GM12878 (cell line): ENCODE data around the gene EIF2S1. TPM values are rescaled to one million over a fixed set of nuclear protein-coding genes. Genes with fewer than 3 reads are reported as not detected.
A peak's percentile ranks its signal among the peaks of the same experiment; 100 is the strongest.

Source experiments
- ATAC-seq: fragments of 200-7000 bp; cut with Tn5 transposase; 3 replicates; pipeline ENCODE4 v1.9.1; 2020; ENCODE audit warnings: mild to moderate bottlenecking, moderate library complexity
- BruUV-seq: library from RNA; stranded (reverse); fragments of 400-500 nt; replicated peaks from 2 replicates; lab custom pipeline; 2021; lab: Mats Ljungman, UMichigan
- CTCF ChIA-PET: fragments of 300-600 bp; sonication (Branson Sonifier 250); formaldehyde crosslinking; extraction: SDS; loops from one replicate; lab custom pipeline; 2021; ENCODE audit warnings: inconsistent platforms; lab: Yijun Ruan, JAX
- POLR2A ChIA-PET: fragments of 350-600 bp; formaldehyde crosslinking; extraction: SDS; loops from one replicate; lab custom pipeline; 2021; ENCODE audit warnings: inconsistent platforms; lab: Charles Lee
- RAD21 ChIA-PET: fragments of 300-600 bp; sonication (Branson Sonifier 250); formaldehyde crosslinking; loops from one replicate; lab custom pipeline; 2023; ENCODE audit warnings: antibody characterized with exemption; ENCODE audit not compliant: unreplicated experiment; lab: Charles Lee
- SMC1A ChIA-PET: fragments of 300-600 bp; sonication (Branson Sonifier 250); formaldehyde crosslinking; loops from one replicate; lab custom pipeline; 2023; ENCODE audit not compliant: unreplicated experiment, uncharacterized antibody; lab: Charles Lee
- DNase-seq: peaks from one replicate; pipeline ENCODE4 v3.0.0-alpha.2; 2011; ENCODE audit warnings: low read depth, low spot score
- FAIRE-seq: peaks from 3 replicates; lab custom pipeline; 2011; peaks lifted over from hg19 to GRCh38; lab: Jason Lieb, UNC
- H2AFZ ChIP-seq: 2 replicates; pipeline ENCODE4 v1.6.0; 2011; ENCODE audit warnings: low read depth, low read length, control low read depth; ENCODE audit not compliant: control insufficient read depth
- H3K27ac ChIP-seq: 2 replicates; pipeline ENCODE4 v1.5.1; 2011; ENCODE audit warnings: control low read depth; ENCODE audit not compliant: control insufficient read depth, insufficient read depth
- H3K27me3 ChIP-seq, 2 experiments: replicated peaks in 1 of 2; 2 replicates each; pipeline versions ENCODE4 v1.6.0 to v1.6.1; 2011; ENCODE audit warnings: low read length in 1 of 2; ENCODE audit not compliant: control insufficient read depth in 2 of 2, insufficient read depth in 2 of 2
- H3K36me3 ChIP-seq, 2 experiments: 2 replicates each; pipeline ENCODE4 v1.5.1; 2011; ENCODE audit warnings: low read length in 1 of 2; ENCODE audit not compliant: control insufficient read depth in 2 of 2, insufficient read depth in 2 of 2
- H3K4me1 ChIP-seq: 2 replicates; pipeline ENCODE4 v1.6.1; 2011; ENCODE audit warnings: mild to moderate bottlenecking, low read length, moderate library complexity, mixed read lengths; ENCODE audit not compliant: control insufficient read depth, insufficient read depth
- H3K4me2 ChIP-seq: 2 replicates; pipeline ENCODE4 v1.6.0; 2011; ENCODE audit warnings: control low read depth; ENCODE audit not compliant: control insufficient read depth, insufficient read depth
- H3K4me3 ChIP-seq: fragments of 200-600 bp; sonication (generic); 2 replicates; pipeline ENCODE4 v1.5.1; 2016
- H3K79me2 ChIP-seq: 2 replicates; pipeline ENCODE4 v1.6.0; 2011; ENCODE audit warnings: low read length; ENCODE audit not compliant: control insufficient read depth, insufficient read depth
- H3K9ac ChIP-seq: 2 replicates; pipeline ENCODE4 v1.8.0; 2011; ENCODE audit warnings: low read length, control low read depth, mixed read lengths; ENCODE audit not compliant: control insufficient read depth, insufficient read depth
- H3K9me3 ChIP-seq: replicated peaks from 3 replicates; pipeline ENCODE4 v1.5.1; 2011; ENCODE audit warnings: mild to moderate bottlenecking, low read length; ENCODE audit not compliant: control insufficient read depth, insufficient read depth
- H4K20me1 ChIP-seq: 2 replicates; pipeline ENCODE4 v1.6.0; 2011; ENCODE audit not compliant: control insufficient read depth, insufficient read depth
- ASH2L ChIP-seq: fragments of 300-600, 200-600 bp; sonication (generic); IDR thresholded peaks from 2 replicates; pipeline ENCODE4 v1.6.1; 2017; ENCODE audit warnings: low read depth, mild to moderate bottlenecking, borderline replicate concordance
- BCL11A ChIP-seq: IDR thresholded peaks from 2 replicates; pipeline ENCODE4 v1.6.1; 2011; ENCODE audit warnings: low read depth, low read length
- BRCA1 ChIP-seq: IDR thresholded peaks from 2 replicates; pipeline ENCODE4 v1.6.1; 2011; ENCODE audit warnings: low read depth, low read length, improper control_type of control experiment
- DPF2 ChIP-seq: fragments of 450-650 bp; IDR thresholded peaks from 2 replicates; pipeline ENCODE4 v1.6.1; 2017; ENCODE audit warnings: mild to moderate bottlenecking
- EED ChIP-seq: sonication (generic); IDR thresholded peaks from 2 replicates; pipeline ENCODE4 v1.6.1; 2016; ENCODE audit warnings: antibody characterized with exemption, low read depth
- EGR1 ChIP-seq, 2 experiments: IDR thresholded peaks; 1 replicate in 1 of 2; 2 replicates in 1 of 2; pipeline ENCODE4 v1.6.1; 2011 to 2012; ENCODE audit warnings: low read depth in 2 of 2, low read length in 2 of 2, borderline replicate concordance in 1 of 2, mild to moderate bottlenecking in 1 of 2, moderate library complexity in 1 of 2
- EP300 ChIP-seq, 2 experiments: fragments of 150-350 bp in 1 of 2; IDR thresholded peaks; 2 replicates each; pipeline ENCODE4 v1.6.1; 2011 to 2012; ENCODE audit warnings: low read depth in 2 of 2, low read length in 2 of 2, borderline replicate concordance in 1 of 2, improper control_type of control experiment in 1 of 2, inconsistent platforms in 1 of 2; ENCODE audit not compliant: control insufficient read depth in 1 of 2
- FOXM1 ChIP-seq: IDR thresholded peaks from 2 replicates; pipeline ENCODE4 v1.6.1; 2012; ENCODE audit warnings: low read depth, mild to moderate bottlenecking, inconsistent platforms, low read length, moderate library complexity
- GABPA ChIP-seq: IDR thresholded peaks from 2 replicates; pipeline ENCODE4 v1.6.1; 2014; ENCODE audit warnings: antibody characterized with exemption, low read depth, mild to moderate bottlenecking, inconsistent platforms
- MAX ChIP-seq: IDR thresholded peaks from 2 replicates; pipeline ENCODE4 v1.6.1; 2012; ENCODE audit warnings: low read depth, low read length, improper control_type of control experiment
- MEF2A ChIP-seq: IDR thresholded peaks from 2 replicates; pipeline ENCODE4 v1.6.1; 2011; ENCODE audit warnings: low read depth, mild to moderate bottlenecking, low read length, moderate library complexity; ENCODE audit not compliant: insufficient read depth
- MTA3 ChIP-seq: IDR thresholded peaks from 2 replicates; pipeline ENCODE4 v1.6.1; 2012; ENCODE audit warnings: low read length, inconsistent platforms, borderline replicate concordance
- NKRF ChIP-seq: fragments of 450-650 bp; conservative IDR thresholded peaks from 2 replicates; pipeline ENCODE4 v1.6.1; 2017; ENCODE audit warnings: mild to moderate bottlenecking, moderate library complexity
- RBBP5 ChIP-seq: fragments of 200-600 bp; sonication (generic); conservative IDR thresholded peaks from 2 replicates; pipeline ENCODE4 v1.6.1; 2016
- SMARCA5 ChIP-seq: fragments of 450-650 bp; IDR thresholded peaks from 2 replicates; pipeline ENCODE4 v1.6.1; 2017; ENCODE audit warnings: mild to moderate bottlenecking
- SP1 ChIP-seq: IDR thresholded peaks from one replicate; pipeline ENCODE4 v1.6.1; 2011; ENCODE audit warnings: low read depth, low read length
- ZBTB40 ChIP-seq: fragments of 450-650 bp; IDR thresholded peaks from 2 replicates; pipeline ENCODE4 v1.6.1; 2016; ENCODE audit warnings: mild to moderate bottlenecking, moderate library complexity, borderline replicate concordance
- WGBS: methylation state at CpG from one replicate; pipeline ENCODE4 v1.1.6; 2016; ENCODE audit warnings: low lambda C conversion rate; ENCODE audit not compliant: insufficient replicate concordance, insufficient coverage; ENCODE audit errors: missing lambda C conversion rate; 5-methylcytosine and 5-hydroxymethylcytosine counted together
- in situ Hi-C: fragments of 300-500 bp; cut with MboI; formaldehyde crosslinking; loops from 9 replicates; pipeline ENCODE4 v1.14.3; 2018; ENCODE audit warnings: mixed read lengths
- intact Hi-C: fragments of 100-400 bp; cut with micrococcal nuclease; formaldehyde crosslinking; loops from one replicate; pipeline ENCODE4 v1.14.2; 2022; ENCODE audit not compliant: unreplicated experiment
- polyA plus RNA-seq, 11 experiments: library from polyadenylated mRNA; depleted of rRNA in 4 of 11; unstranded in 6 of 11; stranded (reverse) in 5 of 11; fragments of >200 nt; fragmentation: Nextera tagmentation in 4 of 11; fragmentation: Illumina TruSeq in 1 of 11; extraction: Ambion mirVana in 4 of 11; extraction: Trizol in 1 of 11; gene quantifications; 1 replicate in 1 of 11; 2 replicates in 10 of 11; pipeline versions ENCODE4 v1.2.1 to v1.2.3, GENCODE V29; 2011 to 2016; ENCODE audit warnings: inconsistent platforms in 2 of 11, missing spikeins in 2 of 11, low read depth in 1 of 11
- total RNA-seq, 4 experiments: library from RNA; depleted of rRNA in 3 of 4; stranded (reverse); fragments of >200 nt in 3 of 4; fragmentation: Illumina TruSeq in 1 of 4; extraction: Trizol in 1 of 4; gene quantifications; 2 replicates each; pipeline versions ENCODE4 v1.2.1 to v1.2.3, GENCODE V29; 2013 to 2021

Gene EIF2S1
- total and polyA plus RNA-seq, 10 of the 15 experiments (the other 5 are each of a cell fraction or from before 2014, with no cell fraction given) = 155 to 563 (median 262) TPM

- ATAC-seq (peak; percentile 62), DNase-seq (no peak), FAIRE-seq (no peak)
- no peaks in the 10 kb centered on the region for H4K20me1 ChIP-seq
- BruUV-seq = TSS peak; percentile 83
- SMC1A ChIA-PET = interaction anchor here (0.7 to 1.5 kb wide), 4 partner anchors 9 to 25 kb away, joined by 3 to 4 read pairs (median 3); no protein-coding TSS in a partner anchor
- peak overlapping the region; percentile 70 for H3K4me3 ChIP-seq
- intact Hi-C loops (no loop called here), in situ Hi-C loops (no loop called here)
- H3K9me3 ChIP-seq = no peaks in the 10 kb centered on the region
- WGBS = under 1% methylated on average over 34 of the region's 34 CpGs
- no peaks in the 10 kb centered on the region for H3K27me3 ChIP-seq
- peak overlapping the region; percentile 88 for H3K4me2 ChIP-seq
- peaks cover 4% of the 10 kb centered on the region; the same call in 1 of the 2 replicates for H3K4me1 ChIP-seq
- CTCF ChIA-PET = interaction anchor here (0.6 to 2.0 kb wide), 15 partner anchors 8 to 965 kb away, joined by 3 to 16 read pairs (median 4); partner anchors contain the start of gene ARG2
- peaks cover 0 to 11% of the 10 kb centered on the region in 2 experiments; a peak in 1 of 4 replicates for H3K36me3 ChIP-seq
- RAD21 ChIA-PET = interaction anchor here (0.8 to 1.5 kb wide), 5 partner anchors 75 to 864 kb away, joined by 3 to 4 read pairs (median 4); partner anchors contain the start of gene GPHN
- H3K9ac ChIP-seq = peak overlapping the region; percentile 89
- POLR2A ChIA-PET = interaction anchor here (1.2 to 1.5 kb wide), 2 partner anchors 8 to 10 kb away, joined by 4 to 8 read pairs; no protein-coding TSS in a partner anchor
- H2AFZ ChIP-seq = peak overlapping the region; percentile 90
- H3K27ac ChIP-seq = peak overlapping the region; percentile 98
- peaks cover 78% of the 10 kb centered on the region for H3K79me2 ChIP-seq
- TF ChIP-seq ZBTB40 (no peak), EP300 (IDR thresholded peaks at IDR 0.05; ENCODE audit: borderline replicate concordance in 1 of 2, control insufficient read depth in 1 of 2, low read depth in 2 of 2, low read length in 2 of 2) (no peak), EGR1 (IDR thresholded peaks at IDR 0.05; ENCODE audit: borderline replicate concordance in 1 of 2, low read depth in 2 of 2, low read length in 2 of 2) (0 out of 3 replicates have a peak, but pooled peaks of 1 of the 2 experiments have one; percentile 7), BRCA1 (no peak), GABPA (no peak), SP1 (no peak), NKRF (peak; percentile 46), MTA3 (no peak), BCL11A (0 out of 2 replicates have a peak, but pooled peaks have one; percentile 3), EED (0 out of 2 replicates have a peak, but pooled peaks have one; percentile 19), DPF2 (no peak), FOXM1 (no peak), ASH2L (0 out of 2 replicates have a peak, but pooled peaks have one; percentile 41), MAX (0 out of 2 replicates have a peak, but pooled peaks have one; percentile 33), RBBP5 (0 out of 2 replicates have a peak, but pooled peaks have one; percentile 54), MEF2A (no peak), SMARCA5 (no peak)
These were observed 510 bp downstream of the EIF2S1 start for GRCh38 chr14:67360470-67361206.
